ENCODE results near the gene AHCYL1. TPM values are rescaled to one million over a fixed set of nuclear protein-coding genes. Genes with fewer than 3 reads are reported as not detected.
A peak's percentile ranks its signal among the peaks of the same experiment; 100 is the strongest.

The AHCYL1 gene
- total and polyA plus RNA-seq, 2 donors (not counting 3 experiments of a cell fraction or from before 2014, with no cell fraction given), result 49.2 to 74.2 TPM

- H3K4me3 ChIP-seq (replicated peaks in 1 of 3; ENCODE audit: insufficient read depth in 1 of 3, low read depth in 1 of 3, low read length in 3 of 3), result no peak within 1 kb of the TSS
- peaks cover 76 to 89% of the 10 kb centered on the region in 2 experiments for H3K27me3 ChIP-seq (ENCODE audit: control insufficient read depth in 2 of 2, insufficient read depth in 2 of 2, low read length in 2 of 2)
- BruUV-seq (replicated peaks), result no TSS peak
- H3K79me2 ChIP-seq (ENCODE audit: control insufficient read depth, insufficient read depth, low read length), result no peaks in the 10 kb centered on the region
- intact Hi-C loops (cut with micrococcal nuclease) (no loop called here), dilution Hi-C loops (cut with MboI; ENCODE audit: extremely low pct_ligation_motif_present, low sequenced_read_pairs) (no loop called here)
- FAIRE-seq (peak; percentile 28), DNase-seq (ENCODE audit: low read depth, low spot score) (no peak)
- TF ChIP-seq MYC (IDR thresholded peaks at IDR 0.05; ENCODE audit: low read depth, low read length) (no peak), MAX (IDR thresholded peaks at IDR 0.05; ENCODE audit: insufficient read depth, insufficient read length) (no peak), FOS (IDR thresholded peaks at IDR 0.05; ENCODE audit: borderline replicate concordance, insufficient read depth, low read length) (no peak), EZH2 (IDR thresholded peaks at IDR 0.05; ENCODE audit: borderline replicate concordance, low read depth, low read length, severe bottlenecking) (no peak), POLR2A (IDR thresholded peaks at IDR 0.05; ENCODE audit: low read depth, low read length) (no peak), JUN (IDR thresholded peaks at IDR 0.05; ENCODE audit: borderline replicate concordance, insufficient read depth, insufficient read length, low read depth) (no peak), POLR2AphosphoS5 (IDR thresholded peaks at IDR 0.05; ENCODE audit: insufficient read depth, low read depth, low read length) (no peak), CTCF (IDR thresholded peaks at IDR 0.05; ENCODE audit: extremely low read depth in 1 of 2, insufficient read depth in 1 of 2, low read depth in 1 of 2, low read length in 2 of 2) (no peak), GATA2 (IDR thresholded peaks at IDR 0.05; ENCODE audit: insufficient read depth, insufficient read length, low read depth, low read length) (no peak)
- H3K9ac ChIP-seq (replicated peaks; ENCODE audit: extremely low read depth, insufficient read depth, low read length), result no peak within 1 kb of the TSS
- ChIA-PET POLR2A (no interaction called here), CTCF (interaction anchor here (1.1 to 4.4 kb wide), 6 partner anchors 11 to 389 kb away, joined by 3 to 23 read pairs (median 4); no protein-coding TSS in a partner anchor)
- no peak within 1 kb of the TSS for H3K27ac ChIP-seq (ENCODE audit: insufficient read depth, low read depth, low read length)
- H3K9me3 ChIP-seq (replicated peaks; ENCODE audit: control insufficient read depth, insufficient read depth, low read length), result no peaks in the 10 kb centered on the region
- H4K20me1 ChIP-seq (replicated peaks; ENCODE audit: control insufficient read depth, extremely low read depth, insufficient read depth, low read length), result no peaks in the 10 kb centered on the region
- H3K36me3 ChIP-seq (ENCODE audit: control insufficient read depth in 2 of 2, extremely low read depth in 1 of 2, insufficient read depth in 2 of 2, low read length in 2 of 2), result no peaks in the 10 kb centered on the region
- H3K9me1 ChIP-seq (replicated peaks; ENCODE audit: control insufficient read depth, extremely low read depth, insufficient read depth, low read length), result no peaks in the 10 kb centered on the region
- H3K4me1 ChIP-seq (ENCODE audit: control insufficient read depth, extremely low read depth, insufficient read depth, low read length), result no peaks in the 10 kb centered on the region
- H3K4me2 ChIP-seq (ENCODE audit: insufficient read depth, low read length), result no peak within 1 kb of the TSS
- H2AFZ ChIP-seq (ENCODE audit: low read depth, low read length), result no peak within 1 kb of the TSS
Measured at GRCh38 chr1:110070671-110071242, 86.2 kb downstream of the AHCYL1 start, which contains the start of gene ALX3. Gene ALX3, minus strand, starts transcription at chr1:110070672. Its CDS starts 60 bp downstream, at chr1:110070612.

Other genes starting within 250 kb of the AHCYL1 start
- gene GSTM3, start 243.7 kb upstream of the AHCYL1 start, total RNA-seq, result 18.5 and 27.9 TPM in 2 replicates
- 48.3 and 52.0 TPM in 2 replicates for gene GSTM3, start 243.7 kb upstream of the AHCYL1 start, polyA plus RNA-seq
- not detected in 2 replicates for gene EPS8L3, start 220.8 kb upstream of the AHCYL1 start, total RNA-seq
- gene EPS8L3, start 220.8 kb upstream of the AHCYL1 start, polyA plus RNA-seq, result not detected in 2 replicates
- gene CSF1, start 73.9 kb upstream of the AHCYL1 start, total RNA-seq, result 22.7 and 28.9 TPM in 2 replicates
- gene CSF1, start 73.9 kb upstream of the AHCYL1 start, polyA plus RNA-seq, result 23.3 and 24.5 TPM in 2 replicates
- gene STRIP1, start 49.9 kb downstream of the AHCYL1 start, total RNA-seq, result 38.9 and 42.1 TPM in 2 replicates
- gene STRIP1, start 49.9 kb downstream of the AHCYL1 start, polyA plus RNA-seq, result 26.2 and 26.9 TPM in 2 replicates
- not detected in 2 replicates for gene ALX3, start 85.9 kb downstream of the AHCYL1 start, total RNA-seq
- gene ALX3, start 85.9 kb downstream of the AHCYL1 start, polyA plus RNA-seq, result not detected in 2 replicates
- gene UBL4B, start 127.7 kb downstream of the AHCYL1 start, total RNA-seq, result not detected in 2 replicates
- gene UBL4B, start 127.7 kb downstream of the AHCYL1 start, polyA plus RNA-seq, result not detected in 2 replicates
- 0.05 TPM in 1 of 2 replicates, not detected in the other for gene SLC6A17, start 165.7 kb downstream of the AHCYL1 start, total RNA-seq
- 0.02 and 0.03 TPM in 2 replicates for gene SLC6A17, start 165.7 kb downstream of the AHCYL1 start, polyA plus RNA-seq
- 12.3 and 22.5 TPM in 2 replicates for gene KCNC4, start 225.5 kb downstream of the AHCYL1 start, total RNA-seq
- 6.7 and 7.3 TPM in 2 replicates for gene KCNC4, start 225.5 kb downstream of the AHCYL1 start, polyA plus RNA-seq